Colonic mucosa (tissue), 4 donors: ENCODE results near the gene VIP. TPM values are rescaled to one million over a fixed set of nuclear protein-coding genes. Genes with fewer than 3 reads are reported as not detected.

Experiments
- DNase-seq: peaks from one replicate; pipeline ENCODE4 v3.0.0-alpha.2; 2020
- H3K27ac ChIP-seq: fragments of 200-600 bp; one replicate; pipeline ENCODE4 v1.8.0; 2021
- H3K27me3 ChIP-seq: fragments of 200-600 bp; one replicate; pipeline ENCODE4 v1.8.0; 2021
- H3K36me3 ChIP-seq: fragments of 200-600 bp; one replicate; pipeline ENCODE4 v1.8.0; 2021
- H3K4me1 ChIP-seq: fragments of 200-600 bp; one replicate; pipeline ENCODE4 v1.8.0; 2021; ENCODE audit warnings: mild to moderate bottlenecking
- H3K4me3 ChIP-seq: fragments of 200-600 bp; one replicate; pipeline ENCODE4 v1.8.0; 2021
- H3K9ac ChIP-seq, 2 donors: one replicate each; pipeline ENCODE4 v1.7.0; 2013; ENCODE audit warnings: control low read depth in 2 of 2, low read depth in 2 of 2, low read length in 2 of 2
- H3K9me3 ChIP-seq: fragments of 200-600 bp; one replicate; pipeline ENCODE4 v1.8.0; 2021
- CTCF ChIP-seq: fragments of 200-600 bp; IDR thresholded peaks from one replicate; pipeline ENCODE4 v1.8.0; 2022; ENCODE audit warnings: antibody characterized with exemption, mild to moderate bottlenecking
- intact Hi-C: fragments of 100-400 bp; cut with DNase I; formaldehyde crosslinking; loops from one replicate; pipeline ENCODE4 v1.14.1; 2022
- total RNA-seq, 2 donors: library from RNA; stranded (reverse); fragmentation: NEBNext Ultra II Directional in 1 of 2; extraction: Animal tissue kit (Norgen Biotek cat#: 25700) in 1 of 2; gene quantifications; one replicate each; pipeline ENCODE4 v1.2.1, GENCODE V29; 2021
- donor health status: healthy.
- donor health status: DM: no; HTN: no; CAD: no.
- donor health status: DM: no; HTN: no; CAD: no.

Gene VIP
- total RNA-seq, 2 donors from 2014 or later: 1.5 to 10.9 TPM

GRCh38 chr6:152749336-152749735, 1.3 kb upstream of the VIP start:
- no peak overlapping the region for H3K9ac ChIP-seq
- H3K27me3 ChIP-seq: no peaks in the 10 kb centered on the region
- no peaks in the 10 kb centered on the region for H3K4me1 ChIP-seq
- no peak overlapping the region for H3K27ac ChIP-seq
- no peaks in the 10 kb centered on the region for H3K9me3 ChIP-seq
- no peak for DNase-seq
- intact Hi-C loops: no loop called here
- no peak for TF ChIP-seq CTCF
- H3K36me3 ChIP-seq: no peaks in the 10 kb centered on the region
- no peak overlapping the region for H3K4me3 ChIP-seq

GRCh38 chr6:152765331-152765730, 14.7 kb downstream of the VIP start:
- Histone ChIP-seq H3K4me3 (no peak overlapping the region), H3K27me3 (no peaks in the 10 kb centered on the region), H3K9ac (no peak overlapping the region), H3K27ac (no peak overlapping the region), H3K36me3 (no peaks in the 10 kb centered on the region), H3K9me3 (no peaks in the 10 kb centered on the region), H3K4me1 (no peaks in the 10 kb centered on the region)
- intact Hi-C loops: no loop called here
- no peak for TF ChIP-seq CTCF
- DNase-seq: no peak

GRCh38 chr6:152769159-152769558, 18.6 kb downstream of the VIP start:
- TF ChIP-seq CTCF: no peak
- Histone ChIP-seq H3K9me3 (no peaks in the 10 kb centered on the region), H3K27me3 (no peaks in the 10 kb centered on the region), H3K36me3 (no peaks in the 10 kb centered on the region), H3K9ac (no peak overlapping the region), H3K27ac (no peak overlapping the region), H3K4me3 (no peak overlapping the region), H3K4me1 (no peaks in the 10 kb centered on the region)
- no peak for DNase-seq
- intact Hi-C loops: no loop called here

GRCh38 chr6:152769993-152770392, 19.4 kb downstream of the VIP start:
- intact Hi-C loops: no loop called here
- Histone ChIP-seq H3K27me3 (no peaks in the 10 kb centered on the region), H3K9ac (no peak overlapping the region), H3K9me3 (no peaks in the 10 kb centered on the region), H3K36me3 (no peaks in the 10 kb centered on the region), H3K4me1 (no peaks in the 10 kb centered on the region), H3K4me3 (no peak overlapping the region), H3K27ac (no peak overlapping the region)
- no peak for TF ChIP-seq CTCF
- DNase-seq: no peak

GRCh38 chr6:152771061-152771687, 20.6 kb downstream of the VIP start:
- H3K27ac ChIP-seq: no peak overlapping the region
- intact Hi-C loops: no loop called here
- no peaks in the 10 kb centered on the region for H3K36me3 ChIP-seq
- no peak for TF ChIP-seq CTCF
- no peaks in the 10 kb centered on the region for H3K9me3 ChIP-seq
- H3K9ac ChIP-seq: no peak overlapping the region
- H3K4me1 ChIP-seq: no peaks in the 10 kb centered on the region
- no peak for DNase-seq
- no peaks in the 10 kb centered on the region for H3K27me3 ChIP-seq
- no peak overlapping the region for H3K4me3 ChIP-seq
